ENCODE data around the gene ACAD9.
"Not testable (repeated sequence)": the region's sequence is repeated elsewhere in the genome, so short reads cannot be mapped to it uniquely, and the experiment has no call there.

DNA sequence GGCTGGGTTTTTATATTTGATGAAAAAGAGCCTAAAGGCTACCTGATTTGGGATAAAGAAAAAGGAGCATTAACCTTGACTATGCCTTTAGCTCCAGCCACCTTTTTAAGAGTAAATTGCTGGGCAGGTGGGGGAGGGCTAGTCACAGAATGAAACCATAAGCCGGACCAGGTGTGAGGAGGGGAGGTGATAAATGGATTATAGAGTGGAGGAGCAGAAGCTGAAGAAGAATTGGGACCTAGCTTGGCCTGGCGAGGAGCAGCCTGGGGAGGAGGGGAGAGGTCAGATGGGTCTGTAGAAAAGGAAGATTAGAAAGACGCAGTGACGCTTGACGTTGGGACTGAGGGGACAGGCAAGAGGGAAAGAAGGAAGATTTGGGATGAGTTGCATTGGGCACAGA lies 46.4 kb upstream of the ACAD9 start:
- not testable (repeated sequence) for TF ChIP-seq CTCF (IDR thresholded peaks at IDR 0.05); POLR2AphosphoS5 (IDR thresholded peaks at IDR 0.05; ENCODE audit: insufficient read depth in 1 of 2, low read depth in 1 of 2); POLR2A (IDR thresholded peaks at IDR 0.05)
